Posterior vena cava (tissue), 2 donors: ENCODE data around the gene ANAPC2. TPM values are rescaled to one million over a fixed set of nuclear protein-coding genes. Genes with fewer than 3 reads are reported as not detected.

Source experiments
- DNase-seq: peaks from one replicate; pipeline ENCODE4 v3.0.0-alpha.2; 2020; ENCODE audit warnings: low spot score
- intact Hi-C, 2 donors: fragments of 100-400 bp; cut with DNase I; formaldehyde crosslinking; loops; one replicate each; pipeline versions ENCODE4 v1.14.1 to v1.14.2; 2022 to 2023
- total RNA-seq, 2 donors: library from RNA; stranded (reverse); fragmentation: NEBNext Ultra II Directional; extraction: Animal tissue kit (Norgen Biotek cat#: 25700); gene quantifications; one replicate each; pipeline ENCODE4 v1.2.1, GENCODE V29; 2021
- donor health status: DM: yes; HTN: yes; CAD: no.
- donor health status: DM: yes; HTN: yes; CAD: no.

ANAPC2 gene
- total RNA-seq, 2 donors from 2014 or later, result 39.1 to 42.3 TPM

GRCh38 chr9:137183980-137184595 is 4.3 kb downstream of the ANAPC2 start:
- DNase-seq, result no peak
- intact Hi-C loops, result no loop called here

- intact Hi-C loops, result no loop called here
- DNase-seq, result no peak
These were observed 5.5 kb downstream of the ANAPC2 start for GRCh38 chr9:137182836-137183235.

- DNase-seq, result no peak
- intact Hi-C loops, result no loop called here
These were observed 6.7 kb downstream of the ANAPC2 start for GRCh38 chr9:137181680-137182079.

GRCh38 chr9:137180491-137180890 is 7.9 kb downstream of the ANAPC2 start:
- intact Hi-C loops, result no loop called here
- no peak for DNase-seq

- DNase-seq, result no peak
- intact Hi-C loops, result no loop called here
These were observed 8.6 kb downstream of the ANAPC2 start for GRCh38 chr9:137179761-137180160.

GRCh38 chr9:137178939-137179630 is 9.3 kb downstream of the ANAPC2 start:
- intact Hi-C loops, result no loop called here
- DNase-seq, result no peak

- no peak for DNase-seq
- intact Hi-C loops, result no loop called here
These were observed 10.0 kb downstream of the ANAPC2 start for GRCh38 chr9:137178201-137178938.

- DNase-seq, result no peak
- intact Hi-C loops, result no loop called here
These were observed 11.8 kb downstream of the ANAPC2 start for GRCh38 chr9:137176302-137177182.

GRCh38 chr9:137175345-137175961 is 12.9 kb downstream of the ANAPC2 start:
- intact Hi-C loops, result no loop called here
- DNase-seq, result no peak

- DNase-seq, result no peak
- intact Hi-C loops, result no loop called here
These were observed 13.6 kb downstream of the ANAPC2 start for GRCh38 chr9:137174722-137175293.

- no peak for DNase-seq
- intact Hi-C loops, result no loop called here
These were observed 14.3 kb downstream of the ANAPC2 start for GRCh38 chr9:137173796-137174664.

- intact Hi-C loops, result no loop called here
- DNase-seq, result no peak
These were observed 15.2 kb downstream of the ANAPC2 start for GRCh38 chr9:137172901-137173795.

- intact Hi-C loops, result no loop called here
- DNase-seq, result no peak
These were observed 17.0 kb downstream of the ANAPC2 start for GRCh38 chr9:137171149-137171900.

- intact Hi-C loops, result no loop called here
- DNase-seq, result no peak
These were observed 17.7 kb downstream of the ANAPC2 start for GRCh38 chr9:137170486-137171148.

GRCh38 chr9:137169896-137170358 is 18.4 kb downstream of the ANAPC2 start, which contains the start of gene LRRC26:
TSS of gene LRRC26 (minus strand) at chr9:137170051. CDS start at chr9:137169943, 108 bp downstream.
- intact Hi-C loops, result no loop called here
- DNase-seq, result no peak
